Thymus (tissue), 11 donors: ENCODE measurements around the gene SORL1. TPM values are rescaled to one million over a fixed set of nuclear protein-coding genes. Genes with fewer than 3 reads are reported as not detected.

Experiments used
- DNase-seq, 9 donors: peaks; one replicate each; pipeline ENCODE4 v3.0.0-alpha.2; 2013; ENCODE audit warnings: low spot score in 9 of 9, low read depth in 6 of 9, missing footprints in 1 of 9
- H3K27ac ChIP-seq, 2 donors: one replicate each; pipeline ENCODE4 v1.5.1; 2013; ENCODE audit warnings: control low read depth in 1 of 2, low read depth in 1 of 2, low read length in 1 of 2, mild to moderate bottlenecking in 1 of 2, moderate library complexity in 1 of 2
- H3K27me3 ChIP-seq, 2 donors: one replicate each; pipeline ENCODE4 v1.5.1; 2013; ENCODE audit warnings: low read length in 1 of 2; ENCODE audit not compliant: control insufficient read depth in 2 of 2, insufficient read depth in 1 of 2
- H3K36me3 ChIP-seq, 2 donors: one replicate each; pipeline ENCODE4 v1.5.1; 2013; ENCODE audit warnings: low read length in 1 of 2, mild to moderate bottlenecking in 1 of 2, moderate library complexity in 1 of 2; ENCODE audit not compliant: control insufficient read depth in 2 of 2, insufficient read depth in 2 of 2
- H3K4me1 ChIP-seq, 2 donors: one replicate each; pipeline ENCODE4 v1.5.1; 2013; ENCODE audit warnings: low read length in 2 of 2; ENCODE audit not compliant: control insufficient read depth in 2 of 2, insufficient read depth in 2 of 2
- H3K4me3 ChIP-seq, 2 donors: one replicate each; pipeline ENCODE4 v1.5.1; 2013; ENCODE audit warnings: low read length in 2 of 2, control low read depth in 1 of 2, mild to moderate bottlenecking in 1 of 2
- H3K9me3 ChIP-seq, 2 donors: one replicate each; pipeline ENCODE4 v1.5.1; 2013; ENCODE audit warnings: low read length in 1 of 2, mild to moderate bottlenecking in 1 of 2; ENCODE audit not compliant: control insufficient read depth in 2 of 2, insufficient read depth in 1 of 2
- WGBS: extraction: QIAGEN DNeasy Blood & Tissue Kit; methylation state at CpG from one replicate; pipeline ENCODE4 v1.1.7; 2013; 5-methylcytosine and 5-hydroxymethylcytosine counted together
- polyA plus RNA-seq: library from polyadenylated mRNA; stranded (reverse); fragments of 200-250 nt; gene quantifications from one replicate; pipeline ENCODE4 v1.2.3, GENCODE V29; 2013
- total RNA-seq: library from RNA; stranded (reverse); fragments of 120-200 nt; gene quantifications from one replicate; pipeline ENCODE4 v1.2.4, GENCODE V29; 2013
- donor health status: healthy.

Gene SORL1
- total and polyA plus RNA-seq, 2 donors = 7.4 to 23.8 TPM

DNA sequence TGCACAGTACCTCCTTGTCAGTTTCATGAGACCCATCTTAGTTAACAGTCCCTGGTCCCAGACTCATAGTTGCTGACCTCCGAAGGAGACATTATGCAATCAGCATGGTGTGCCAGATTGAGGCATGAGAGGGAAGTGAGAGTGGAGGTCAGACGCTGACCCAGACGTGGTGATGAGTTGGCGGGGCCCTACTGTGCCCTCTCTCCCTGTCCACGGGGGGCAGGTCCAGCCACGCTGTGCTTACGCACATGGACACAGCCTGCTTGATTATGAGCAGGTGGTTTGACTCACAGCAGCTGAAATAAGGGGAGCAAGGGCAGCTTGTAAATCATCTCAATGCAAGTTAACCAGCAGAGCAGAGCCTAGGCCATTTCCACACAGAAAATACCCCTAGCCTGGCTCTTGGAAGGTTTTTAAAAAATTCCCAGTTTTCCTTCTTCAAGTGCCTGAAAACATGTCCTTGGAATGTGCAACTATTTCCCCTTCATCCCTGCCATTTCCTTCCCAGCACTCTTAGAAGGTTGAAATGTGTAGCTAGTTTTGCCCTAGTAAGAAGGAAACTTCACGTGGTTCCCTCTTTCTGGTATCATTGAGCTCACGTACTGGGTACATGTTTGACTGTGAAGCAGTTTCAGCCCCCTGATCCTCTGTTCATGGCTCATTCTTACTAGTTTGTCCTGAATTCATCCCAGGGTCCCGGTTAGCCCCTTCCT, 123.3 kb downstream of the SORL1 start:
- H3K4me3 ChIP-seq = no peak overlapping the region
- WGBS = 92% methylated on average over 10 of the region's 10 CpGs
- H3K9me3 ChIP-seq = no peaks in the 10 kb centered on the region
- H3K27me3 ChIP-seq = no peaks in the 10 kb centered on the region
- no peak for DNase-seq
- H3K36me3 ChIP-seq = peaks cover 40 to 77% of the 10 kb centered on the region in 2 donors
- no peak overlapping the region for H3K27ac ChIP-seq
- peaks cover 0 to 20% of the 10 kb centered on the region in 2 donors for H3K4me1 ChIP-seq

DNA sequence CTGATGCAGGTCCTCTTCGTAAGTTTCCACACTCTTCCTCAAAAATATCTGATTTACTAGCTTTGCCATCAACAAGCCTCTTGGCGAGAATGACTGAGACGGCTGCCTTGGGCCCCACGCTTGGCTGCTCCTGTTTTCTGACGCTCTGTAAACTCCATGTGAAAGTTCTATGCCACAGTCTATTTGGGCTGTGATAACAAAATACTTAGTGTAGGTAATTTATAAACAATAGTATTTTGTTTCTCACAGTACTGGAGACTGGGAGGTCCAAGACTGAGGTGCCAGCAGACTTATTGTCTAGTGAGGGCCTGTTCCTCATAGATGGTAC, 123.8 kb downstream of the SORL1 start:
- Histone ChIP-seq H3K4me1 (peaks cover 0 to 20% of the 10 kb centered on the region in 2 donors), H3K36me3 (peaks cover 38 to 80% of the 10 kb centered on the region in 2 donors)
- WGBS = 92% methylated on average over 5 of the region's 5 CpGs

GRCh38 chr11:121576531-121576930, 124.4 kb downstream of the SORL1 start:
- no peaks in the 10 kb centered on the region for H3K9me3 ChIP-seq
- no peak overlapping the region for H3K27ac ChIP-seq
- no peak for DNase-seq
- peaks cover 34 to 79% of the 10 kb centered on the region in 2 donors for H3K36me3 ChIP-seq
- 95% methylated on average over 7 of the region's 7 CpGs for WGBS
- H3K4me1 ChIP-seq = peaks cover 1 to 21% of the 10 kb centered on the region in 2 donors
- H3K27me3 ChIP-seq = no peaks in the 10 kb centered on the region
- H3K4me3 ChIP-seq = no peak overlapping the region

More for the DNA sequence above, 123.8 kb downstream of the SORL1 start:
- no peaks in the 10 kb centered on the region for H3K9me3 ChIP-seq
- no peak overlapping the region for H3K27ac ChIP-seq
- no peaks in the 10 kb centered on the region for H3K27me3 ChIP-seq
- no peak for DNase-seq
- H3K4me3 ChIP-seq = no peak overlapping the region

- no peak for DNase-seq
- H3K27ac ChIP-seq = no peak overlapping the region
- H3K27me3 ChIP-seq = no peaks in the 10 kb centered on the region
- no peaks in the 10 kb centered on the region for H3K9me3 ChIP-seq
- no peak overlapping the region for H3K4me3 ChIP-seq
- peaks cover 9 to 24% of the 10 kb centered on the region in 2 donors for H3K4me1 ChIP-seq
- WGBS = 90% methylated on average over 16 of the region's 16 CpGs
- peaks cover 32 to 72% of the 10 kb centered on the region in 2 donors for H3K36me3 ChIP-seq
These were observed 125.2 kb downstream of the SORL1 start for GRCh38 chr11:121577106-121577848.

DNA sequence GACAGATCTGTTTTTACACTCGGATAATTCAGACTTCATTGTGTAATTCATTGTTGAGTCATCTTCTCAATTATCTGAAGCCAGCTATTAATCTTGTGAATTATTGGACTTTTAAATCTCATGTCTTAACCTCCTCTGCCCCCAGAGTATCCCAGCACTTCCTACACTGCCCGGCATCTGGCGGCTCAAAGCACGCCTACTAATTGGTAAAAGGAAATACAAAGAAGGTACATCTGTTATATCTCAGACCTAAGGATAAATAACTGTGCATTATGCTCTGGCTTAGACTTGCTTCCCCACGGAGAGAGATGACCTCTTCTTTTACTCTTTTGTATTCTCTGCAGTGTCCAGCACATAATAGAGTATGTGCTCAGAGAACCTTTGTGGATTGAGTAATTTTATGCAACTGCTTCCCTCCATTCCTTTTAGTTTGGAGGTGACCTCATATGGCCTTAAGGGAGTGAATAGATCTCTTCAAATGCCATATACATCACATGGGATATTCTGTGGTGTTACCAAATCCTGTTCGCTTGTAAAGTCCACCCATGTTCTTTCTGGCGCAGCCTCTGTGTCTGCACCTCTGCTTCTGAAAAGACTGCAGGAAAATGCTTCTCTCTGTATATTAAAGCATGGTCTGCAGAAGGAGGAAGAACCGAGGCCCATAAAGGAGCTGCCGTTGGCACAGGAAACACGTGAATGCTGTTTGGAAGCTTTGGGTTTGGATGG, 126.3 kb downstream of the SORL1 start:
- Histone ChIP-seq H3K27me3 (no peaks in the 10 kb centered on the region), H3K4me3 (no peak overlapping the region), H3K9me3 (no peaks in the 10 kb centered on the region), H3K27ac (no peak overlapping the region), H3K4me1 (peaks cover 14 to 33% of the 10 kb centered on the region in 2 donors), H3K36me3 (peaks cover 28 to 78% of the 10 kb centered on the region in 2 donors)
- WGBS = 50% methylated on average over 10 of the region's 10 CpGs
- DNase-seq = no peak

DNA sequence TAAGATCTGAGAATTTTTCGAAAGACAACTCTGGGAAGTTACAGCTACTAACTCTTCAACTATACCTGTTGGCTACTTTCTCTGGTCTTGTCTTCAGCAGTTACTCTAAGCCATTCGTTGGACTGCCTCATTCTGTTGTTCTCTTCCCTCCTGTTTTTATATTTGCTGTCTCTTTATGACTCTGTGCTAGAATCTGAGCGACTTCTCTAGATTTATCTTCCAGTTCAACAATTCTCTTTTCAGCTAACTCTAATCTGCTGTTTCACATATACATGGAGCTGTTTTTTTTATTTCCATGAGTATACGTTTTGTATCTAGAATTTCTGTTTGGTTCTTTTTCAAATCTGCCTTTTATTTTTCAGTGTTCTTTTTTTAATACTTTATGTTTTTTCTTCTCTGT, 128.0 kb downstream of the SORL1 start:
- no peak overlapping the region for H3K27ac ChIP-seq
- H3K9me3 ChIP-seq = no peaks in the 10 kb centered on the region
- no peak overlapping the region for H3K4me3 ChIP-seq
- WGBS = 98% methylated on average over 4 of the region's 4 CpGs
- no peaks in the 10 kb centered on the region for H3K27me3 ChIP-seq
- H3K36me3 ChIP-seq = peaks cover 24 to 66% of the 10 kb centered on the region in 2 donors
- no peak for DNase-seq
- peaks cover 17 to 40% of the 10 kb centered on the region in 2 donors for H3K4me1 ChIP-seq

DNA sequence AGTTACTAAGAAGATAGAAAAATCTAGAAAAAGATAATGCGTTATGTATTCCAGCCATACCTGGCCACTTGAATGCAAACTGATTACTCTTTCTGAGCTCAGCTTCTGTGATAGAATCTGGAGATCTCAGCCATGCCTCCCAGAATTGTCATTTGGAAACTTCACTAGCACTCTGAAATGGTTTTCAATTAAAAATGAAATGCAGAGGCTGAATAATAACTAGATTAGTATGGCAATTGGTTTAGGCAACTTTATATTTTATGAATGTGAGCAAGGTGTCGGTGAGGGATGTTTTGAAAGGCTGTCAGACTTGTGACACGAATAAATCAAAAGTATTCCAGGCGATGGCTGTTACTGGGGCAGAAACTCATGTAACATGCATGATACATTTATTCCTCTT, 129.5 kb downstream of the SORL1 start:
- H3K36me3 ChIP-seq = peaks cover 16 to 61% of the 10 kb centered on the region in 2 donors
- 88% methylated on average over 4 of the region's 4 CpGs for WGBS
- peaks cover 17 to 42% of the 10 kb centered on the region in 2 donors for H3K4me1 ChIP-seq
- no peaks in the 10 kb centered on the region for H3K9me3 ChIP-seq
- no peaks in the 10 kb centered on the region for H3K27me3 ChIP-seq
- H3K4me3 ChIP-seq = no peak overlapping the region
- no peak for DNase-seq
- peak overlapping the region; percentile 20 to 96 for H3K27ac ChIP-seq

DNA sequence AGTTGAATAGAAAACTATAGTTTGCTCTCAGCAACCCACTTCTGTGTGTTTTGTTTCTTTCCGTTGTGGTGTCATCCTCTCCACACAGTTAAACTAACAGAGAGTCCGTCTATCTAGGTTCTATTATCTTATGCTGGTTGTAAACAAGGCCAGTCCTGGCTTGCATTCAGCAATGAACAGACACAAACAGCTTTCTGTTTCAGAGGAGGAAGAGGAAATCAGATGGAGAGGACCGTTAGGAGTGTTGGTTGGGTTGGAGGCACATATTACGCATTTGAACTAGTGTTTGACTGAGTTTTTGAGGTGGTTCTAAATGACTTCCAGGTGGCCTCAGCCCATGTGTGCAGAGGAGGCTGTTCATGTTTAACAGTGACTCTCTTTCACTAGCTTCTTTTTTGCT, 130.2 kb downstream of the SORL1 start:
- H3K4me3 ChIP-seq = no peak overlapping the region
- H3K27ac ChIP-seq = peak overlapping the region; percentile 76 to 96
- no peaks in the 10 kb centered on the region for H3K27me3 ChIP-seq
- H3K9me3 ChIP-seq = no peaks in the 10 kb centered on the region
- 5% methylated on average over 4 of the region's 4 CpGs for WGBS
- H3K36me3 ChIP-seq = peaks cover 9 to 64% of the 10 kb centered on the region in 2 donors
- peak; percentile 30 to 87 (median 65) for DNase-seq
- peaks cover 17 to 38% of the 10 kb centered on the region in 2 donors for H3K4me1 ChIP-seq

DNA sequence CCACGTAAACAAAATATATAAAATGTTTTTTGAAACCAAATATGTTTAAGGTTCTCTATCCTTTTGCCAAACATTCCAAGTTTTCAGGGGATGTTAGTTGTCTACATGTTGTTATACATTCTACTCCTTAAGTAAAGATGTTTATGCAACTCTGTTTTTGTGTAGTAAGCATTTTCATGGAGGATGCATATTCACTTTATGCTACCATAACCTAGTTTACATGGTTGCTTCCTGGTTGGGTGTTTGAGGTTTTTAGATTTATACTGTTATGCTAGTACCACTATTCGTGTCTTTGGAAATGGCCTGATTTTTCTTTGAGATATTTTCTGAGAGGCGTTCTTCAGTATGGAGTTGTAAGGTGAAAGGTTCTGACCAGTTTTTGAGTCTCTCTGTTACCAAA, 131.7 kb downstream of the SORL1 start:
- H3K27ac ChIP-seq = peak overlapping the region; percentile 54 to 96
- no peak overlapping the region for H3K4me3 ChIP-seq
- WGBS = 64% methylated on average over 3 of the region's 3 CpGs
- DNase-seq = peak in 2 of 9 donors; percentile 19 to 55
- H3K4me1 ChIP-seq = peaks cover 17 to 40% of the 10 kb centered on the region in 2 donors
- H3K27me3 ChIP-seq = no peaks in the 10 kb centered on the region
- H3K9me3 ChIP-seq = no peaks in the 10 kb centered on the region
- peaks cover 18 to 64% of the 10 kb centered on the region in 2 donors for H3K36me3 ChIP-seq
